ENCODE measurements around the gene F3. TPM values are rescaled to one million over a fixed set of nuclear protein-coding genes. Genes with fewer than 3 reads are reported as not detected.

The F3 gene
- total RNA-seq, 1 donor = 5.8 TPM

GRCh38 chr1:94554580-94554979 is 13.0 kb upstream of the F3 start:
- no peak overlapping the region for H3K4me3 ChIP-seq (ENCODE audit: insufficient read depth, low read length)
- no peak for TF ChIP-seq CTCF (IDR thresholded peaks at IDR 0.05; ENCODE audit: extremely low read depth, low read depth, low read length)
- no peak for DNase-seq (ENCODE audit: insufficient read length, low spot score, missing footprints)
- H3K9me3 ChIP-seq (ENCODE audit: low read depth, low read length) = no peaks in the 10 kb centered on the region
- no peaks in the 10 kb centered on the region for H4K20me1 ChIP-seq (ENCODE audit: insufficient read depth, low read length)
- no peaks in the 10 kb centered on the region for H3K4me1 ChIP-seq (ENCODE audit: insufficient read depth, low read length)
- H3K79me2 ChIP-seq (ENCODE audit: insufficient read depth, low read length) = no peaks in the 10 kb centered on the region
- H3K27ac ChIP-seq (ENCODE audit: low read depth, low read length) = no peak overlapping the region
- peaks cover 14% of the 10 kb centered on the region for H3K27me3 ChIP-seq (ENCODE audit: insufficient read depth, low read length)
- no peaks in the 10 kb centered on the region for H3K36me3 ChIP-seq (ENCODE audit: insufficient read depth, low read length)
- no peak overlapping the region for H2AFZ ChIP-seq (ENCODE audit: low read length)
- no peak overlapping the region for H3K4me2 ChIP-seq (ENCODE audit: insufficient read depth, low read length)

- DNase-seq (ENCODE audit: insufficient read length, low spot score, missing footprints) = no peak
- Histone ChIP-seq H3K36me3 (ENCODE audit: insufficient read depth, low read length) (no peaks in the 10 kb centered on the region), H3K4me3 (ENCODE audit: insufficient read depth, low read length) (no peak overlapping the region), H3K27ac (ENCODE audit: low read depth, low read length) (no peak overlapping the region), H3K4me2 (ENCODE audit: insufficient read depth, low read length) (no peak overlapping the region), H4K20me1 (ENCODE audit: insufficient read depth, low read length) (no peaks in the 10 kb centered on the region), H2AFZ (ENCODE audit: low read length) (no peak overlapping the region), H3K4me1 (ENCODE audit: insufficient read depth, low read length) (no peaks in the 10 kb centered on the region), H3K27me3 (ENCODE audit: insufficient read depth, low read length) (peaks cover 18% of the 10 kb centered on the region), H3K79me2 (ENCODE audit: insufficient read depth, low read length) (no peaks in the 10 kb centered on the region), H3K9me3 (ENCODE audit: low read depth, low read length) (no peaks in the 10 kb centered on the region)
- TF ChIP-seq CTCF (IDR thresholded peaks at IDR 0.05; ENCODE audit: extremely low read depth, low read depth, low read length) = no peak
These were observed 12.4 kb upstream of the F3 start for GRCh38 chr1:94553931-94554330.

- H3K4me2 ChIP-seq (ENCODE audit: insufficient read depth, low read length) = no peak overlapping the region
- no peak overlapping the region for H3K27ac ChIP-seq (ENCODE audit: low read depth, low read length)
- no peak for DNase-seq (ENCODE audit: insufficient read length, low spot score, missing footprints)
These were observed 11.8 kb upstream of the F3 start for GRCh38 chr1:94553323-94553730.

GRCh38 chr1:94552071-94552586 is 10.6 kb upstream of the F3 start:
- Histone ChIP-seq H3K27me3 (ENCODE audit: insufficient read depth, low read length) (peaks cover 20% of the 10 kb centered on the region), H2AFZ (ENCODE audit: low read length) (no peak overlapping the region), H3K79me2 (ENCODE audit: insufficient read depth, low read length) (no peaks in the 10 kb centered on the region), H3K36me3 (ENCODE audit: insufficient read depth, low read length) (no peaks in the 10 kb centered on the region), H3K4me2 (ENCODE audit: insufficient read depth, low read length) (no peak overlapping the region), H3K4me3 (ENCODE audit: insufficient read depth, low read length) (no peak overlapping the region), H3K27ac (ENCODE audit: low read depth, low read length) (no peak overlapping the region), H3K4me1 (ENCODE audit: insufficient read depth, low read length) (no peaks in the 10 kb centered on the region), H3K9me3 (ENCODE audit: low read depth, low read length) (no peaks in the 10 kb centered on the region), H4K20me1 (ENCODE audit: insufficient read depth, low read length) (no peaks in the 10 kb centered on the region)
- TF ChIP-seq CTCF (IDR thresholded peaks at IDR 0.05; ENCODE audit: extremely low read depth, low read depth, low read length) = no peak
- no peak for DNase-seq (ENCODE audit: insufficient read length, low spot score, missing footprints)

More at GRCh38 chr1:94553323-94553730, 11.8 kb upstream of the F3 start:
- Histone ChIP-seq H4K20me1 (ENCODE audit: insufficient read depth, low read length) (no peaks in the 10 kb centered on the region), H3K27me3 (ENCODE audit: insufficient read depth, low read length) (peaks cover 20% of the 10 kb centered on the region), H3K79me2 (ENCODE audit: insufficient read depth, low read length) (no peaks in the 10 kb centered on the region), H2AFZ (ENCODE audit: low read length) (no peak overlapping the region), H3K9me3 (ENCODE audit: low read depth, low read length) (no peaks in the 10 kb centered on the region), H3K4me3 (ENCODE audit: insufficient read depth, low read length) (no peak overlapping the region), H3K4me1 (ENCODE audit: insufficient read depth, low read length) (no peaks in the 10 kb centered on the region), H3K36me3 (ENCODE audit: insufficient read depth, low read length) (no peaks in the 10 kb centered on the region)
- TF ChIP-seq CTCF (IDR thresholded peaks at IDR 0.05; ENCODE audit: extremely low read depth, low read depth, low read length) = no peak
